GM19328 (cell line): ENCODE data around the gene MOB1A.
"Not testable (repeated sequence)": the region's sequence is repeated elsewhere in the genome, so short reads cannot be mapped to it uniquely, and the experiment has no call there.

Experiments used
- ATAC-seq: cut with Tn5 transposase; IDR thresholded peaks from one replicate; pipeline ENCODE4 v1.9.1; 2021; ENCODE audit warnings: mild to moderate bottlenecking, moderate library complexity; ENCODE audit not compliant: unreplicated experiment

MOB1A gene

DNA sequence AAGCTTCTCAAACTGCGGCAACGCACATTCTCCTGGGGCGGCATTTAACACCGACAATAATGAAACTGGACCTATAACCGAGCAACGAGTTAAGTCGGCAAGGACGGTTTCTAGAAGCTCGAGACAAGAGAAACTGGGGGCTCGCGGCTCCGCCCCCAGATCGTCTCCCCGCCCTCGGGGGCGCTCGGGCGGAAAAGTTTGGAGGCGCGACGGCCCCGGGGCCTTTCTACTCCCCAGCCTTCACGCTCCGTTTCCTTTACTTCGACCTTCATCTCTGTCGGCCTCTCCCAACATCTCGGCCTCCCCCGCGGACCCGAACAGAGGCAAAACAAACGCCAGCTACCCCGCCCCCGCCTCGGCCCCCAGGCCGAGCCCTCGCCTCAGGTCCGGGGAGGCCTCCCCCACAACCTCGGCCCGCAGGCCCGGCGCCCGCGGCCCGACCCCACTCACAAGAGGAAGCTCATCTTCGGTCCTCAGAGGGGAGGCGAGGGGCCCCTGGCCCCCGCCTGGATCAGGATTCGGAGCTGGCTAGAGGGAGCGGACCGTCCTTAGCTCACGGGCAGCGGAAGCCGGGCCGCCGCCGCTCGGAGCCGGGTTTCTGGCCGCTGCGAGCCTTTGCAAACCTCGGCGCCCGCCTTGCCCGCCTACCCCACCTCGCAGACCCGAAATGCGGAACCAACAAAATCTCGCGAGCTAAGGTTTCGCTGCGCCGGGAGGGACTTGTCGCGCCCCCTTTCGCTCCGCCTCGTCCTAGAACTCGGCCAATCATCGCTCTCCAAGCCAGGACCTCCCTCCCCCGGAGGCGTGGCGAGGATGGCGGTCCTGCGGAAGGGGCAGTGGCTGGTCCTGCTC, at the start of gene MOB1A:
TSS of gene MOB1A (minus strand) at position 669 of the 852 bp plus-strand sequence. CDS start at position 464, 205 bp downstream.
- ATAC-seq = peak; percentile 75

DNA sequence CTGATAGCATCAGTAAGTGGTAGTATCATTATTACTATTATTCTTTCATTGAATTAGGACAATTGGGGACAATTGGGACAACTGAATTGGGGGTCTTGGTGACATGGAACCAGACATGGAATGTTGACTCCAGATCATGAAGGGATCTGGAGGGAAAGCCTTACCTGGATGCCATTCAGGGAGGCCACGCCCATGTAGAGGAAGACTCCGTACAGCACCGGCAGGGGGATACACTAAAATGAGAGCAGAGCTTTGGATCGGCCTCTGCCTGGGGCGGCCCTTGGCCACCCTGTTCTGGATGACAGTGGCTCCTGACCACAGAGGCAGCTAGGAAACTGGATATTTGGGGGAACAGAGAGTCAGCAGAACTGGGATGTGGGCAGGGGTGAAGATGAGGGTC, 49.0 kb upstream of the MOB1A start:
- ATAC-seq = no peak

DNA sequence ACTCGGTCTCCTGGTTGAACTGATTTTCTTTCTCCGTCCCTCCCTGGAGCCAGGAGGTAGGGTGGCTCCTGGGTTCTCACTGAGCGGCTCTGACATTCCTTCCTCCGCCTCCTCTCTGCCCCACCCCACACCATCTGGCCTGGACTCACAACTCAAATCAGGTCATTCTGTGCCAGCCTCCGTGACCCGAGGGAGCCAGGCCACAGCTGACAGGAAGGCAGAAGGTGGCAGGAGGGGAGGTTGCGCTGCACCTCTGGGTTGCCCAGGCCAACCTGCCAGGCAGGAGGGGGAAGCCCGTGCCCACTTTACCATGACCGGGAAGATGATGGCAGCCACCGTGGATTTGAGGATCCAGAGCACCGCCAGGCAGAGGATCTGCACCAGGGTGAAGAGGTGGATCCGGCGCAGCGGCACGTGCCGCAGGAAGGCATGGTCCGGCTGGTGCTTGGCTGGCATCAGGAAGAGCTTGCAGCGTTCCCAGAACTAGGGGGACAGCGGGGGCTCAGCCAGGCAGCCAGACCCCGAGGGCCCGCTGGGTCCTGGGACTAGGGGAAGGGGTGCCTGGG, 48.1 kb upstream of the MOB1A start:
- no peak for ATAC-seq

DNA sequence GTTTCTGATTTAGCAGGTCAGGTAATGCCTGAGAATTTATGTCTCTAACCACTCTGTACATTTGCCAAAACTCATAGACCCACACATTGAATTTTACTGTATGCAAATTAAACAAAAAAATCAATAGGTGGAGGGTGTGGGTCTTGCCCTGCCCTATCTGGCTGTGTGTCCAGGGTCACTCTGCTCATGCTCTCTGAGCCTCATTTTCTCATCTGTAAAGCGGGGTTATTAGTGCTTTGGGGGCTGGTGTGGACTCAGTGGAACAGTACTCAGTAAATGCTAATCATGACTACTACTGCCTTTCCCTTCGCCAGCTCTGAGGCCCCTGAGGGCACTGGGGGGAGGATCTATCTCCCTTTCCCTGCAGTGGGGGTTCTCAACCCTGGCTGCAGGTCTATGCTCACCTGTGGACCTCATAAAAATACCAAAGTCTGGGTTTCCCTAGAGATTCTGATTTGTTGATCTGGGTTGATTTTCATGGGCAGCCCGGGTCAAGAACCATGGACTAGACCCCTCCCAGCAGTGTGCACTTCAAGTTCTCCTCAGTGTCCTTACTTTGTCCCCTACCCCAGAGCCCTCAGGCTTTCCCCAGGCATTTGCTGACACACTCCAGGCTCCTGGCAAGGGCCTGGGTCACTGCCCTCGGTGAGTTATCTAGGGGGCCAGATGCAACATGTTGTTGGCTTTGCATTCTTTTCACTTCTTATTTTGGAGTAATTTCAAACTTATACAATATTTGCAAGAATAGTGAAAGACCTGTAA, 47.2 kb upstream of the MOB1A start:
- no peak for ATAC-seq

DNA sequence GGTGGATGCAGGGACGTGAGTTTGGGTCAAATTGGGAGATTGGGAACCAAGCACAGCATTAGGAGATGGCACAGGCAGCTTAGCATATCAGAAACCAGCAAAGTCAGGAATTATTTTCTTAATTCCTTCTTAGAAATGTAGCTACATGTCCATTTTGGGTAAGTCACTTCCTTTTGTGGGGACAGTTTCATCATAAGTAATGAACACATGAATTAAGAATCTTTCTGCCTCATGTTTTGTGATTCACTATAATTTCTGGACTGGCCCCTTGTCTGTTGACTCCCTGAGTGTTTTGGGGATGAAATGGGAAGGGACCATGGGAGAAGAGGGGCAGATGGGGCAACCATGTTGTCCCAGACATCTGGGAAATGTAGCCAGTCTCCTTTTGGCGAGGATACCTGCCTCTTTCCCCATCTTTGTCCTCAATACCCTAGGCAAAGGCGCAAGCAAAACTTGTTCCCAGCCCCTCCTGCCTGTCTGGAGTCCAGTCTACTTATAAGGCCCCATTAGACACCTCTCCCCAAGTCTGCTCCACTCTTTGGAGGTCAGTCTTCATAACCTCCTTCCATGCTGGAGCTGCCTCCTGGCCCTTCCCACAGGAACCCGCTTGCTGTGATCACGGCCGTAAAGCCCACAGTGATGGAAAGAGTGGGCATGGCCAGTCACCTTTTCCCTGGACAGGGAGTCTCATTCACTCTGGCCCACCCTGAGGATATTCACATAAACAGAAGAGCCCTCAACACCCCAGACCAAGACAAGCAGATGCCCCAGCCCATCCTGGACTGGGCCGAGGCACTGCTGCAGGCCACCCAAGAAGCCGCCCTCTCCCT, 45.5 kb upstream of the MOB1A start:
- no peak for ATAC-seq

DNA sequence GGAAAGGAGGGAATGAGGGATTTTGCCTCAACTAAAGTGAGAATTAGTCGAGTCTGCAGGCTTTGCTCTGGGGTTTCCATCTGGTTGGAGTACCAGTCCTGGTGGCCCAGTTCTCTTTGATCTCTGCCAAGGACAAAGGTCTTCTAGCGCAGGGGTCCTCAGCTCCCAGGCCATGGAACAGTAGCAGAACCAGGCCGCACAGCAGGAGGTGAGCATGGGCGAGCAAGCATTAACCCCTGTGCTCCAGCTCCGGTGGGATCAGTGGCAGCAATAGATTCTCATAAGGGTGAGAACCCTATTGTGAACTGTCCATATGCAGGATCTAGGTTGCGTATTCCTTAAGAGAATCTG, 43.6 kb upstream of the MOB1A start:
- no peak for ATAC-seq

DNA sequence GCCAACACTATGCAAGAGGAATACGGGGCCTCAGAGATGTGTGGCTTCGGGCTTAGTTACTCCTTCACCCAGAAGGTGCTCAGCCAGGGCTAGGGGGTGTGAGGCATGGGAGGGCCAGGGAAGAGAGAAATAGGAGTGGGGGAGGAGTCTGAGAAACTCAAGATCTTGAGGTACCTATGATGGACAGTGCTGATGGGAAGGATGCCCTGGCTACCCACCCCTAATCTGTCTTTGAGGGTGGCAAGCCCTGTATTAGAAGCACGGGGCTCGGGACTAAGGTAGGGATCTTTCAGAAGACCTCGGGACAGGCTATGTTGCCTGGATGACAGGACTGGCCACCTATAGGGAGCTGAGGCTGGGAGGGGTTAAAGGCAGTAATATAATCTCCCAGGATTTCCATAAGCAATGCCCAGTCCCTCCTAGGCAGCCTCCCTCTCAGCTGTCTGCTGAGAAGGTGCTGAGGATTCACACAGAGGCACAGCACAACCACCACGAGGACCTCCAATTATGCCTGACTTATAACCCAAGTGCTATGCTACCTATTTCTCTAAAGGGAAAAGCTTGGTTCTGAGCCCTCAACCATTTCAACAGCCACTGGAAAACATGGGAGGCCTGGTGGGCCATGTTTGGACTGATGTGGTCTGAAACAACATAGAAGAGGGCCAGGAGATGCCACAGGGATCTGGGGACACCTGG, 43.1 kb upstream of the MOB1A start:
- ATAC-seq = no peak

DNA sequence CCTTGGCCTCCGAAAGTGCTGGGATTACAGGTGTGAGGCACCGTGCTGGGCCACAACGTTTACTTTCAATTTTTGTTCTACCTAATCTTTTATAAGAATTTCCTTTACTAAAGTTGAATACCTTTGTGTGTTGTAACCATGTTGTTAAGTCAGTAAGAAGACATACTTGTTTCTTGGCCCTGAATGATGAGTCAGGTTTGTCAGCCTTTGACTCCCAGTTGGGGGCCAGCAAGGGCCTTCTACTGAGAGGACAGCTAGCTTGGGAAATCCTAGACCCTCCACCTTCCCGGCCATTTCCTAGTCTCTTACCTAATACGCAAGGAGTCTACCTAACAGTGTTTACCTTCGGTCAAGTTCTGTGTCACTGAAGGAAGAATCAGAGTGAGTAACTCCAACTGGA, 42.4 kb upstream of the MOB1A start:
- ATAC-seq = no peak

DNA sequence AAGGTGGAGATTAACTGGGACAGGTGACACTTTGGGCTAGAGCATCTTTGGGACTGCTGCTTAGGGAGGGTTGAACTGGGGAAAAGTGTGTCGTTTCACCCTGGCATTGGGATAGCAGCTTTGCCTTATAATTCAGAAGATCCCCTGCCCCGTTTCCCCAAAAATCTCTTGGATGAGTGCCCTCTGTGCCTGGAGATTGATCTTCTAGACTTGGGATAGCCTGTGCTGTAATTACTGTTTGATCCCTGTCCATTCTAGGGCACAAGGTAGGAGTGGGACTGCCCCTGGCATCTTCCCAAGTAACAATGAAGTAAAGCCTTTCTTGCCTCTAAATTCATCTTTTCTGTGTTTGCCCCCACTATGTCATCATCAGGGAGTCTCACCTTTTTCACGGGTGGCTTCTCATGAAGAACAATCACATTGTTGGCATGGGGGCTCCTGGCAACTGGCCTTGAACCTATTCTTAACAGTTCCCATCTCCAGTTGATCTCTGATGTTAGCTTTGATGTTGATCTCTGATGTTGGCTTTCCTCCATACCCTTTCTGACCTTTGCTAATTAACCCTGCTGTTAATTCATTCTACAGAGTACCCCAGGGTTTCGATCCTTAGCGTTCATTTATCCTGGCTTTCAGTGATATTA, 41.3 kb upstream of the MOB1A start:
- ATAC-seq = no peak

DNA sequence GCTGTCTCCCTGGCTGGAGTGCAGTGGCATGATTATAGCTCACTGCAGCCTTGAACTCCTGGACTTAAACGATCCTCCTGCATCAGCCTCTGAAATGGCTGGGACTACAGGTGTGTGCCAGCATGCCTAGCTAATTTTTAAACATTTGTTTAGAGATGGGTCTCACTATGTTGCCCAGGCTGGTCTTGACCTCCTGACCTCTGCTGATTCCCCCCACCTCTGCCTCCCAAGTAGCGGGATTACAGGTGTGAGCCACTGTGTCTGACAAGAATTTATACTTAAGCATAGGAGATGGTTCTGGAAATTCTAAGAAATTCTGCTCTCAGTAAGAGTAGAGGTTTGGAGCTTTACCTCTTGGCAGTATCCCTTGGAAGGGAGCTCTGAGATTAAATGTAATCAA, 38.0 kb upstream of the MOB1A start:
- no peak for ATAC-seq

DNA sequence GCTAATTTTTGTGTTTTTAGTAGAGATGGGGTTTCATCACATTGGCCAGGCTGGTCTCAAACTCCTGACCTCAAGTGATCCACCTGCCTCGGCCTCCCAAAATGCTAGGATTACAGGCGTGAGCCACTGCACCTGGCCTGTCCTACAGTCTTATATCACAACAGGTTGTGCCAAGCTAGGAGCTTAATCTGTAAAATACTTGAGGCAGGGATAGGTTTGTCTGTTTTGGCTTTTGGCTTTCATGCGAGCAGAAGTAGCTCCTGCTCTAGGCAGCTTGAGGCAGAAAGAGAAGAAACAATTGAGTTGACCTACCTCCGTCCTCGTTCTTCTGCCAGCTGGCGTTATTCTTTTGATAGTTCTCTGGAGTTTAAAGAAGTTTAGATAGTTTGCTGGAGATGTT, 37.1 kb upstream of the MOB1A start:
- not testable (repeated sequence) for ATAC-seq

DNA sequence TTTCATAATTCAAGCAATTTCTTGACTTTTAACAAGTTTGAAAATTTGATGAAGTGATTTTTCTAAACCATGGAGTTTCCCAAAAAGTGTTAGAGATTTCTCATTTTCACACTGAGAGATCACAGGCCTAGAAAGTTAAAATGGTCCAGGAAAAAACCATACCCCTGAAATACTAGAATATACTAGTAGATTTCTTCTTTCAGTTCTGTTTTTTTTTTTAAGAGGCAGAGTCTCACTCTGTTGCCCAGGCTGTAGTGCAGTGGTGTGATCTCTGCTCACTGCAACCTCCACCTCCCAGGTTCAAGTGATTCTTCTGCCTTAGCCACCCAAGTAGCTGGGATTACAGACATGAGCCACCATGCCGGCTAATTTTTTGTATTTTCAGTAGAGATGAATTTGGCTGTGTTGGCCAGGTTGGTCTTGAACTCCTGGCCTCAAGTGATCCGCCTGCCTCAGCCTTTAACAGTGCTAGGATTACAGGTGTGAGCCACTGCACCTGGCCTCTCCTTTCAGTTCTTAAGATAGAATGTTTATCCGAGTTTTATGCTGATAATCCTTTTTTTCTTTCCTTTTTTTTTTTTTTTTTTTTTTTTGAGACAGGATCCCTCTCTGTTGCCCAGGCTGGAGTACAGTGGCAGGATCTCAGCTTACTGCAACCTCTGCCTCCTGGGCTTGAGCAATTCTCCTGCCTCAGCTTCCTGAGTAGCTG, 34.2 kb upstream of the MOB1A start:
- no peak for ATAC-seq

DNA sequence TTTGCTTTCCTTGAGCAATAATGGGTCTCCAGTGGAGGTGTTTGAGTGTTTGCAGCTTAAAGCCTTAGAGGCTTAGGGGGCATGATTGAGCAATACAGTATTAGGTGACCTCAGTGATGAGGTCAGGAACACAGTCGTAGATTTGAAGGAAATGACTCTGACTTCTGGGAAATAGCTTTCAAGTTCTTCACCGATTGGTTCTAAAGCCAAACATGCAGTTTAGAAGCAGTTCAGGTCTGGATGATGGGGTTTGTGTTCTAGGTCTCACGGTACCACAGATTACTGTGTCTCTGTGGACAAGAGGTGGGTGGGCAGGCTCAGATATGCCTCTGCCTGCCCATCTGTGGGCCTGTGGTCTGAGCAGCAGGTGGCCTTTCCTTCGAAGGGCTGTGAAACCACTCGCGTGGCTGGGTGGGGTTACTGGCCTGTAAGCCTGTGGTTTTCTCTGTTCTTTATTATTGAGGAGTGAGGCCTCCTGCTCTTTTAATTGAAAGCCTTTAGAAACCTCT, 27.6 kb upstream of the MOB1A start:
- ATAC-seq = peak; percentile 56

DNA sequence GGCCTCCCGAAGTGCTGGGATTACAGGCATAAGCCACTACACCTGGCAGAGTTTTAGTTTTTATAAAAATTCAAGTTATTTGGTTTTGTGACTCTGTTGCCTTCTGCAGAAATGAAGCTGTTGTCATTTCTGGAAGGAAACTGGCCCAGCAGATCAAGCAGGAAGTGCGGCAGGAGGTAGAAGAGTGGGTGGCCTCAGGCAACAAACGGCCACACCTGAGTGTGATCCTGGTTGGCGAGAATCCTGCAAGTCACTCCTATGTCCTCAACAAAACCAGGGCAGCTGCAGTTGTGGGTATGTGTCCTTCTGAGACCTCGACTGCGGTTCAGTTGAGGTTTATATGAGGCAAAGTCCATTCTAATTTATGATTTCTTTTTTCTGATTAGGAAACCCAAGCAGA, 26.9 kb upstream of the MOB1A start:
- no peak for ATAC-seq

DNA sequence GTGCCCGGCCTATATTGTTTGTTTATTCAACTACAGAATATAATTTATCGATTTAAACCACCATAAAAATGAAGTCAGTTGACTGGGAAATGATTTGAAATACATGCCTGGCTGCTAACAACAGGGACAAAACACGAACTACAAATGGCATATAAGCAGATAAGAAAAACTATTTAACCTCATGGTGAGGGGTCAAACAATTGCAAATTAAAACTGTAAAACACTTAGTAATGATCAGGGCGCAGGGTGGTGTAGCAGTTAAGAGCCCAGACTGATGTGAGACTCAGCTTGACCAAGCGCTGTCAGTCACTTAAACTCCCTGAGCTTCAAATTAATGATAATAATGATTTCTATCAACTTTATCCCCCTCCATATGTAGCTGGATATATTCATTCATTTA, 26.4 kb upstream of the MOB1A start:
- no peak for ATAC-seq

DNA sequence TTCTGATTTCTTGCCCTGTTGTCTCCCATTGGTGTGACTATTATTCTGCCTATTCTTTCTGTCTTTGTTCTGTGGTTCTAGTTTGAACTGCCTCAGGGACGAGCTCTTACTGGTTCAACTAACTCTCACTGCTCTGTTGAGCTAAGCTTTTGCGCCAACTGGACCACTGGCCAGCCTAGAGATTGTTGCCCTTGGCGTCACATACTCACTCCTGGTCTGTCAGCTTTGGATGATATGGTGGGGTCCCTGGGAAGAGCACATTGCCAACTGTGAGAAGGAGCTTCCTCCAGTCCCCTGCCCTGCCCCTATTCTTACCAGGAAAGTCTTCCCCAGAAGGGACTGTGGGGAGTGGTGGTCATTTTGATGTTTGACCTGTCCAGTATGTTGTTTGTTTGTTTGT, 25.8 kb upstream of the MOB1A start:
- ATAC-seq = no peak

DNA sequence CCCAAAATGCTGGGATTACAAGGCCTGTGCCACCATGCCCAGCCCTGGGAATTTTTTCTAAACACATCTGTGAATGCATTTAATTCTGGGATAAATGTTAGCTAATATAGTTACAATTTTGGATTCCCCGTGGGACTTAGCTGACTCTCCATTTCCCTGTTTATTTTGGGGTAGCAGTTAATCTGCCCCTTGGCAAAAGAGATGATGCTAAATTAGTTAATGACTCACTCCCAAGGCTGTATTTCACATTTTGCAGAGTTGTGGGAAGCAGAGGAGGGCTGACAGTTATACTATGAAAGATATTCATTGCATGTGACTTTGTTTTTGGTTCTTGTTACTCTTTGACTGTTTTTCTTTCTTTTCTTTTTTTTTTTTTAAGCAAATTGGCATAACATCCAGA, 22.9 kb upstream of the MOB1A start:
- ATAC-seq = no peak

DNA sequence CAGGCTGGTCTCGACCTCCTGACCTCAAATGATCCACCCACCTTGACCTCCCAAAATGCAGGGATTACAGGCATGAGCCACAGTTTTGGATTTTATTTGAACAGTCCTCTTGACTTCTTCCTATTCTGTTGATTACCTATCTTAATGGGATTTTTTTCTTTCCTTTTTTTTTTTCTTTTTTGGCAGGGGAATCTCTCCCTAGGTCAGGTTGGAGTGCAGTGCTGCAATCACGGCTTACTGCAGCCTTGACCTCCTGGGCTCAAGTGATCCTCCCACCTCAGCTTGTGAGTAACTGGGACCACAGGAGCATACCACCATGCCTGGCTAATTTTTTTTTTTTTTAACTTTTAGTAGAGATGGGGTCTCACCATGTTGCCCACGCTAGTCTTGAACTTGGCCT, 22.5 kb upstream of the MOB1A start:
- no peak for ATAC-seq

DNA sequence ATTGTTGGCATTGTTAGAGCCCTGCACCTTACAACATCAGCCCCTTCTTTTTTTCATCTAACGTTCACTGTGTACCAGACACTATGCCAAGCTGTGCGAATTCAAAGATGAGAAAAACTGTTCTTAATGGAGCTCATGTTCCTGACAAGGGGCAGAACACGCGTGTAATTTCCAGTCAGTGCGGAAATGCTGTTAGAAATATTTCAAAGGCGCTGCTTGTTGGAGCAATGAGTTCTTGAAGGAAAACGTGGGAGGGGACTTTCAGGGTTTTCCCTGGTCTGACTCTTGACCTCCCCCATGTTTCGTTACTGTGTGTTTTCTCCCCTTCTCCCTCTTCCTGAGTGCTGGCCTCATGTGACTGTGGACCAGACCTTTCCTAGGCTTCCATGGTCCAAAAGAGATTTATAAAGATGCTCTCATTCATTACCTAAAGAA, 21.2 kb upstream of the MOB1A start:
- ATAC-seq = no peak
